C4-2B (cell line): Measurements from ENCODE around the gene NUBPL.

ENCODE experiments used
- CTCF ChIP-seq: fragments of 450-650 bp; conservative IDR thresholded peaks from 2 replicates; pipeline ENCODE4 v1.5.1; 2017; ENCODE audit warnings: mild to moderate bottlenecking
- ZFX ChIP-seq: fragments of 450-650 bp; IDR thresholded peaks from 2 replicates; pipeline ENCODE4 v1.6.1; 2017

DNA sequence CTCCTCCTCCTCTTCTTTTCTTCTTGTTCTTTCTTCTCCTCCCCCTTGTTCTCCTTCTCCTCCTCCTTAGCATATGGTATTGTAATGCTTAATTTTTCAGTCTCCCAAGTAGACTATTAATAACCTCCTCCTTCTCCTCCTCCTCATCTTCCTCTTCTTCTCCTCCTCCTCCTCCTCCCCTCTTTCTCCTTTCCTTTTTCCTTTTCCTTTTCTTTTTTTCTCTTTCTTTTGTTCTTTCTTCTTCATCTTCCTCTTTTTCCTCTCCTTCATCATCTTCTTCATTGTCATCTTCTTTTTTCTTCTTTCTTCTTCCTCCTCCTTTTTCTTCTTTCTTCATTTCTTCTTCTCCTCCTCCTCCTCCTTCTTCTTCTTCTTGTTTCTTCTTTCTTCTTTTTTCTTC, 264.3 kb downstream of the NUBPL start:
- no peak for TF ChIP-seq CTCF
- TF ChIP-seq ZFX: no peak
